ENCODE results near the gene AFMID.

AFMID gene

DNA sequence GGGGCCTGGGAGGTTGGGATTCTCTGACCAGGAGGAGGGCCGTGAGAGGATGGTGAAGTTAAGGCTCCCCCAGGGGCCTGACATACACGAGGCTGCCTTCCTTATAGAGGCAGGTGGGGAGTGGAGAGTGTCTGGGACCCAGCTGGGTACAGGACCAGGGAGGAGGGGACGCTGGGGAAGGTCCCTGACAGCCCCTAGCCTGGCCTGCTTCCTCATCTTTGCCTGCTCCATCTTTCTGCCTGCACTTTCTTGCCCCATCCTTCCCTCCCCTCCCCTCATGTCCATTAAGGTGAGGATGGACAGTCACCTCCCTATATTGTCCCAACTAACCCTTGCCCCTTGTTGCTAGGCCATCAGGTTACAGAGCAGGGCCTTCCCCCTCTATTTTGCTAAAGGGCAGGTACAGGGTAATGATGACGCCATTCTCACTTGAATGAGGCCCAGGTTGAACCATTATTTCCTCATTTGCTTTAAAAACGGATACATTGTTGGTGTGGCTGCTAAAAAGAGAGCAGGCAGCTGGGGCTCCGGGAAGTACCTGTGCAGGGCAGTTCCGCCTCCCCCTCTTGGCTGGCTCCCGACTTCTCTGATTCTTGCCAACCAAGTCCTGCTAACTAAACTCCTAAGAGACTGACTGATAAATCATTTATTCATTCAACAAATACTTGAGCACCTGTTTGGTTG is 39.7 kb upstream of the AFMID start:
- TF ChIP-seq, protein P1, sequence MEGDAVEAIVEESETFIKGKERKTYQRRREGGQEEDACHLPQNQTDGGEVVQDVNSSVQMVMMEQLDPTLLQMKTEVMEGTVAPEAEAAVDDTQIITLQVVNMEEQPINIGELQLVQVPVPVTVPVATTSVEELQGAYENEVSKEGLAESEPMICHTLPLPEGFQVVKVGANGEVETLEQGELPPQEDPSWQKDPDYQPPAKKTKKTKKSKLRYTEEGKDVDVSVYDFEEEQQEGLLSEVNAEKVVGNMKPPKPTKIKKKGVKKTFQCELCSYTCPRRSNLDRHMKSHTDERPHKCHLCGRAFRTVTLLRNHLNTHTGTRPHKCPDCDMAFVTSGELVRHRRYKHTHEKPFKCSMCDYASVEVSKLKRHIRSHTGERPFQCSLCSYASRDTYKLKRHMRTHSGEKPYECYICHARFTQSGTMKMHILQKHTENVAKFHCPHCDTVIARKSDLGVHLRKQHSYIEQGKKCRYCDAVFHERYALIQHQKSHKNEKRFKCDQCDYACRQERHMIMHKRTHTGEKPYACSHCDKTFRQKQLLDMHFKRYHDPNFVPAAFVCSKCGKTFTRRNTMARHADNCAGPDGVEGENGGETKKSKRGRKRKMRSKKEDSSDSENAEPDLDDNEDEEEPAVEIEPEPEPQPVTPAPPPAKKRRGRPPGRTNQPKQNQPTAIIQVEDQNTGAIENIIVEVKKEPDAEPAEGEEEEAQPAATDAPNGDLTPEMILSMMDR (conservative IDR thresholded peaks at IDR 0.05; ENCODE audit: low read depth, low read length) = no peak
- no peak for DNase-seq (ENCODE audit: low read depth)
- no peak overlapping the region for H3K4me3 ChIP-seq (ENCODE audit: low read length)

DNA sequence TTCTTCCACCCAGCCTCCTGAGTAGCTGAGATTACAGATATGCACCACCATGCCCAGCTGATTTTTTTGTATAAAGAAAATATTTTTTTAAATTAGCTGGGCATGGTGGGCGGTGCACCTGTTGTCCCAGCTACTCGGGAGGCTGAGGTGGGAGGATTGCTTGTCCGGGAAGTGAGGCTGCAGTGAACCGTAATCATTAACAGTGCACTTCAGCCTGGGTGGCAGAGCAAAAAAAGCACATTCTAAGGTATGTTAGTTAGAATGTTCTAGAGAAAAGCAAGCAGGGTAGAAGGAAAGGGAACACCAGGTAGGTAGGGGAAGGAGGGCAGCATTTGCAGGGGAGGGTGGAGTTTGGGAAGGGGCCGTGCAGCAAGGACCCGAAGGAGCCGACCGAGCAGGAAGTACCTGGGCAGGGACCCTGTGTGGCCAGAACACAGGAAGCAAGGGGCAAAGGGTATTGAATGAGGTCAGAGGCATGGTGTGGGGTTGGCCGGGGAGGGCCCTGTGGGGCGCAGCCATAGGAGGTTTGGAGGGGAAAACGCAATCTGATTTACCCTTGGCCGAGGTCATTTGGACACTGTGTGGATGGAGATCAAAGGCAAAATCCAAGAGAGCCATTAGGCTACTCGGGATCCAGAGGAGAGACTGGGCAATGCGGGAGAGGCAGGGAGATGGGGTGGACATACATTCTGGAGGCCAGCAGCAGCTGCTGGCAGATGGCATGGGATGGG is 38.7 kb upstream of the AFMID start:
- H3K4me3 ChIP-seq (ENCODE audit: low read length) = no peak overlapping the region
- DNase-seq (ENCODE audit: low read depth) = no peak
- TF ChIP-seq, protein P1 (conservative IDR thresholded peaks at IDR 0.05; ENCODE audit: low read depth, low read length) = no peak

DNA sequence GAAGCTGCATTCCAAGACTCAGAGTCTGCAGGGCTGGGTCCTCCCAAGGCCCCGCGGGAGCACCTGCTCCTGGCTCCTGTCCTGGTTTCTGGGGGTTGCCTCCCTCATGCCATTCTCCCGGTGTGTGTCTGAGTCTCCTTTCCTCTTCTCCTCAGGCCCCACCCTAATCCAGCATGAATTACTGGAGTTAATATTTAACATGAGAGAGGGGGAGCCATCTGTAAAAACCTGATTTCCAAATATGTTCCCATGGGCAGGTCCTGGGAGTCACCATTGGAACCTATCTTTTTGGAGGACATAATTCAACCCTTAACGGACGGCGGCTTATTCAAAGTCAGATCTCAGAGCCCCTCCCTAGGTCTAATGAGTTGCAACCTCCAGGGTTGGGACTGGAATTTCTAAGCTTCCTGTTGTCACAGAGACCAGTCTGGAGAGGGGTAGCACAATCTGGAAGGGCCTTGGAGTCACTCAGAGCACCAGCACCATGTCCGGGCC is 35.6 kb upstream of the AFMID start:
- DNase-seq (ENCODE audit: low read depth) = no peak
- TF ChIP-seq, protein P1 (conservative IDR thresholded peaks at IDR 0.05; ENCODE audit: low read depth, low read length) = no peak
- H3K4me3 ChIP-seq (ENCODE audit: low read length) = no peak overlapping the region

DNA sequence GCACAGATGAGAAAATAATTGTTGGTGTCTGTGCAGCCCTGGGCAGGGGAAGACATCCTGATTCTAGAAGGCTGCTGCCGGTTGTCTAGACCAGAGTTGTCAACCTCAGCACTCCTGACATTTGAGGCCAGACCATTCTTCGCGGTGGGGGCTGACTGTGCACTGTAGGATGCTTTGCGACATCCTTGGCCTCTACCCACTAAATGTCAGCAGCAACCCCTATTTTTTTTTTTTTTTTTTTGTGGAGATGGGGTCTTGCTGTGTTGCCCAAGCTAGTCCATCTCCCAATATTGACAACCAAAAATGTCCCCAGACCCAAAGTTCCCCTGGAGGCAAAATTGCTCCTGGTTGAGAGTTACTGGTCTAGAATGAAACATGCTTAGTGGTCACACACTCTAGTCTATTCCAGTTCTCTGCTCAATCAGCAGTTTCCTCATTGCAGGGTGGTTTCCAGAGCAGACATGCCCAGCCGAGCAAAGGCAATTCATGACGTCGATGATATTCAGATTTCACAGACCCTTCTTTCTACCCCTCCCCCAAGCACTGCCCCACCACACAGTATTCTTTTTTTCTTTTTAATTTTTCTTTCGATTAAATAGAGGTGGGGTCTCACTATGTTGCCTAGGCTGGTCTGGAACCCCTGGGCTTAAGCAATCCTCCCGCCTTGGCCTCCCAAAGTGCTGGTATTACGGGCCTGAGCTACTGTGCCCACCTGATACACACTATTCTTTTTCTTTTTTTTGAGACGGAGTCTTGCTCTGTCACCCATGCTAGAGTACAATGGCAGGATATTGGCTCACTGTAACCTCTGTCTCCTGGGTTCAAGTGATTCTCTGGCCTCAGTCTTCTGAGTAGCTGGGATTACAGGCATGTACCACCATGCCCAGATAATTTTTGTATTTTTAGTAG is 32.0 kb upstream of the AFMID start:
- TF ChIP-seq, protein P1 (conservative IDR thresholded peaks at IDR 0.05; ENCODE audit: low read depth, low read length) = no peak
- no peak for DNase-seq (ENCODE audit: low read depth)
- H3K4me3 ChIP-seq (ENCODE audit: low read length) = no peak overlapping the region

DNA sequence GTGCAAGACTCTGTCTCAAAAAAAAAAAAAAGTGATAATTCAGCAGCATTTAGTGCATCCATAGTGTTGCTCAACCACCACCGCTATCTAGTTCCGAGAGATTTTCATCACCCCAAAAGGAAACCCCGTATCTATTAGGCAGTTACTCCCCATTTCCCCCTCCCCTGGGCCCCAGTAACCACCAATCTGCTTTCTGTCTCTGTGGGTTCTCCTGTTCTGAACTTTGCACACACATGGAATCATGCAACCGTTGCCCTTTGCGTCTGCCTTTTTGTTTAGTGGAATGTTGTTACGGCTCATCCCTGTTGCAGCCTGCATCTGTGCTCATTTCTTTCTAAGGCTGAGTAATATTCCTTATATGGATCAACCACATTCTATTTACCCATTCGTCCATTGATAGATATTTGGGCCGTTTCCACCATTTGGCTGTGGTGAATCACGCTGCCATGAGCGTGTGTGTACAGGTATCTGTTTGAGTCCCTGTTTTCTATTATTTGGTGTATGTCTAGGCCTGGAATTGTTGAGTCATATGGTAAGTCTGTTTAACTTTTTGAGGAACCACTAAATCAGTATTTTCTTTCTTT is 27.5 kb upstream of the AFMID start:
- TF ChIP-seq, protein P1 (conservative IDR thresholded peaks at IDR 0.05; ENCODE audit: low read depth, low read length) = no peak
- DNase-seq (ENCODE audit: low read depth) = no peak
- no peak overlapping the region for H3K4me3 ChIP-seq (ENCODE audit: low read length)

DNA sequence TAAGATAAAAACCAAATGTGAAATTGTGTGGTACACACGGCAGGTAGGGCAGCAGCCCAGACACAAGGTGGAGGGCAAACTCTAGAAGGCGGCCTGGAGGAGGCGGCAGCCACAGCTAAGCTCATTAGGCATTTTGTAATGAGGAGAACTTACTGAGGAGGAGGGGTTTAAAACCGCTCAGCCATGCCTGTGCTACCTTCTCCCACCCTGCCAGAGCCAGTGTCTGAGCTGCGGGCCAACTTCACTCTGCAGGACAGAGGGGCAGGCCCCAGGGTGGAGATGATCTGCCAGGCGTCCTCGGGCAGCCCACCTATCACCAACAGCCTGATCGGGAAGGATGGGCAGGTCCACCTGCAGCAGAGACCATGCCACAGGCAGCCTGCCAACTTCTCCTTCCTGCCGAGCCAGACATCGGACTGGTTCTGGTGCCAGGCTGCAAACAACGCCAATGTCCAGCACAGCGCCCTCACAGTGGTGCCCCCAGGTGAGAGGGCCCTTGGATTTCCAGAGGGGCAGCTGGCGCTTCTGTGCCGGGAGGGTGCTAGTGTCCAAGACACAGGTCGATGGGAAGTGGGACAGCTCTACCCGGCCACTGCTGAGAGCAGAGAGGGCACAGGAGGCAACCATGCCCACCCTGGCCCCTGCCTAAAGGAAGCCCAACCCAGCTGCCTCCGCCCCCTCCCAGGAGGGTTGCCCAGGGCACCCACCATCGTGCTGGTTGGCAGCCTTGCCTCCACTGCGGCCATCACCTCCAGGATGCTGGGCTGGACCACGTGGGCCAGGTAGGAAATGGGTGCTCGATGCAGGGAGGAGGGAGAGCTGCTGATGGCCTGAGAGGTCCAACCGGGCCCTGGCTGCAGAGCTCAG is 23.0 kb upstream of the AFMID start:
- no peak overlapping the region for H3K4me3 ChIP-seq (ENCODE audit: low read length)
- DNase-seq (ENCODE audit: low read depth) = no peak
- TF ChIP-seq, protein P1 (conservative IDR thresholded peaks at IDR 0.05; ENCODE audit: low read depth, low read length) = no peak
